ENCODE data around the gene ZNF609. TPM values are rescaled to one million over a fixed set of nuclear protein-coding genes. Genes with fewer than 3 reads are reported as not detected.

Gene ZNF609
- total and polyA plus RNA-seq, 2 of the 13 experiments (the other 11 are each of a cell fraction or from before 2014, with no cell fraction given): 8.9 to 9.9 TPM

DNA sequence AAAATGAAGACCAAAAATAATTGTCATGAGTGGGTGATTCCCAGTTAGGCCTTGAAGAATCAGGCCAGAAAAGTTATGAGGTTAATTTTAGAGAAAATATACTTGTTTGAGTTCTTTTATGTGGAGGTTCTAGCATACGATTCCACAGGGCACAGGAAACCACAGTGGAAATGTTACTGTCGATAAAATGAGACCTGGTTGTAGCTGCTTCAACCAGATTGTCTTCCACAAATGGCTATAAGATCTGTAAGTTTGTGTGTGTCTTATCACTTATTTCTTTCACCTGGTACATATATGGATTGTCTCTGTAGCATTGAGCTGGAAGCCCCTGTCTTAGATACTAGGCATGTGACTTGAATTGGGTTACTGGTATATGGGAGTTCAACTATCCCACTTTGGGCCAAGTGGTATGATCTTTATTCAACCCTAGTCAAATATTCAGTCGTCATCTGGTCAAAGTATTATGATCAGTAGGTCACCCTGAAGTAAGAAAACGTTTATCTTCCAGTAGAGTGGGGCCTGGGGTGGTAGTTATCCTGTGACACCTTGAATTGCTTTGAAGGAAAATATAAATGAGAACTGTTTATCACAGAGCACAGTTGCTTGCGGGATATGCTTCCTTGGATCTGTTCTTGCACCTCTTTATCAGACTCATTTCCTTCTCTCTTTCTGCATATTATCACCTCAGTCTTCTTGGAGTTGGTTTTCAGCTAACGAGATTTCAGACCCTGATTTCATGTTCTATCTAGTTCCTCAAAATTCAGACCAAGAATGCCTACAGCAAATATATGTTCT is 21.5 kb upstream of the ZNF609 start:
- ATAC-seq: no peak
- Histone ChIP-seq H4K20me1 (ENCODE audit: insufficient read depth, low read length) (no peaks in the 10 kb centered on the region), H3K4me2 (ENCODE audit: low read depth, low read length) (no peak overlapping the region), H3K4me1 (ENCODE audit: insufficient read depth, low read length) (no peaks in the 10 kb centered on the region), H3K79me2 (ENCODE audit: insufficient read depth, low read length) (no peaks in the 10 kb centered on the region), H3K36me3 (replicated peaks in 1 of 2; ENCODE audit: control insufficient read depth in 1 of 2, insufficient read depth in 2 of 2, low read length in 2 of 2) (peaks cover 0 to 3% of the 10 kb centered on the region in 2 experiments; a peak in 1 of 5 replicates), H3K9me3 (ENCODE audit: low read length) (no peaks in the 10 kb centered on the region), H3K9ac (ENCODE audit: insufficient read depth, low read depth, low read length) (no peak overlapping the region), H3K27me3 (ENCODE audit: control insufficient read depth in 1 of 2, insufficient read depth in 2 of 2, low read length in 2 of 2) (no peaks in the 10 kb centered on the region), H3K4me3 (replicated peaks in 1 of 3; ENCODE audit: insufficient read depth in 1 of 3, low read depth in 2 of 3, low read length in 3 of 3) (no peak overlapping the region), H3K27ac (ENCODE audit: extremely low read length, insufficient read depth, low read length) (no peak overlapping the region), H2AFZ (ENCODE audit: low read length) (no peak overlapping the region)
- no peak for DNase-seq (ENCODE audit: low spot score)
- 87% methylated on average over 6 of the region's 6 CpGs for WGBS (ENCODE audit: low lambda C conversion rate)
- ChIA-PET CTCF (ENCODE audit: low intra/inter-chr PET ratio, low total read pairs) (no interaction called here), POLR2A (interaction anchor here (0.6 kb wide), 1 partner anchor 30 kb away, joined by 3 read pairs; no protein-coding TSS in a partner anchor)
- intact Hi-C loops (cut with micrococcal nuclease; ENCODE audit: unreplicated experiment): no loop called here
- TF ChIP-seq, protein P1, sequence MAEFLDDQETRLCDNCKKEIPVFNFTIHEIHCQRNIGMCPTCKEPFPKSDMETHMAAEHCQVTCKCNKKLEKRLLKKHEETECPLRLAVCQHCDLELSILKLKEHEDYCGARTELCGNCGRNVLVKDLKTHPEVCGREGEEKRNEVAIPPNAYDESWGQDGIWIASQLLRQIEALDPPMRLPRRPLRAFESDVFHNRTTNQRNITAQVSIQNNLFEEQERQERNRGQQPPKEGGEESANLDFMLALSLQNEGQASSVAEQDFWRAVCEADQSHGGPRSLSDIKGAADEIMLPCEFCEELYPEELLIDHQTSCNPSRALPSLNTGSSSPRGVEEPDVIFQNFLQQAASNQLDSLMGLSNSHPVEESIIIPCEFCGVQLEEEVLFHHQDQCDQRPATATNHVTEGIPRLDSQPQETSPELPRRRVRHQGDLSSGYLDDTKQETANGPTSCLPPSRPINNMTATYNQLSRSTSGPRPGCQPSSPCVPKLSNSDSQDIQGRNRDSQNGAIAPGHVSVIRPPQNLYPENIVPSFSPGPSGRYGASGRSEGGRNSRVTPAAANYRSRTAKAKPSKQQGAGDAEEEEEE (CRISPR knock-in tag; IDR thresholded peaks at IDR 0.05; ENCODE audit: borderline replicate concordance): no peak
- TF ChIP-seq, protein P2, sequence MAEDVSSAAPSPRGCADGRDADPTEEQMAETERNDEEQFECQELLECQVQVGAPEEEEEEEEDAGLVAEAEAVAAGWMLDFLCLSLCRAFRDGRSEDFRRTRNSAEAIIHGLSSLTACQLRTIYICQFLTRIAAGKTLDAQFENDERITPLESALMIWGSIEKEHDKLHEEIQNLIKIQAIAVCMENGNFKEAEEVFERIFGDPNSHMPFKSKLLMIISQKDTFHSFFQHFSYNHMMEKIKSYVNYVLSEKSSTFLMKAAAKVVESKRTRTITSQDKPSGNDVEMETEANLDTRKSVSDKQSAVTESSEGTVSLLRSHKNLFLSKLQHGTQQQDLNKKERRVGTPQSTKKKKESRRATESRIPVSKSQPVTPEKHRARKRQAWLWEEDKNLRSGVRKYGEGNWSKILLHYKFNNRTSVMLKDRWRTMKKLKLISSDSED (CRISPR knock-in tag; IDR thresholded peaks at IDR 0.05): no peak
- TF ChIP-seq PAF1 (CRISPR knock-in tag; IDR thresholded peaks at IDR 0.05): no peak
- in situ Hi-C loops (cut with HindIII; ENCODE audit: extremely low pct_ligation_motif_present, low pct_unique_long_range_greater_than_20kb): loop anchor here (10.0 kb wide), 1 partner anchor 216 kb away; no protein-coding TSS in a partner anchor
- BruUV-seq (replicated peaks): no TSS peak
- no peak for FAIRE-seq

DNA sequence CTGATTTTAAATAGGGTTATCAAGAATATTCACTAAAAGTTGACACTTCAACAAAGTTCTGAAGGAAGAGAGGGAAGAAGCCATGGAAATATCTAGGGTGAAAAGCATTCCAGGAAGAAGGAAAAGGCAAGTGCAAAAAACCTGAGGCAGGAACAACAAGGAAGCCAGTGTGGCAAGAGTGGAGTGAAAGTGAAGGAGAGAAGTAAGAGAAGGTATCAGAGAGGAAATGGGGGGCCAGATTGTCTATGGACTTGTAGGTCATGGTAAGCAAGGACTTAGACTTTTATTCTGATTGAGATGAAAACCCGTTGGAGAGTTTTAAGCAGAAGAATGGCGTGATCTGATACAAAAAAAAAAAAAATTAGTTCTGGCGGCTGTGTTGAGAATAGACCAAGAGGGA is 18.5 kb upstream of the ZNF609 start:
- no peak for ATAC-seq
- no peaks in the 10 kb centered on the region for H3K79me2 ChIP-seq (ENCODE audit: insufficient read depth, low read length)
- H3K4me3 ChIP-seq (replicated peaks in 1 of 3; ENCODE audit: insufficient read depth in 1 of 3, low read depth in 2 of 3, low read length in 3 of 3): no peak overlapping the region
- no peaks in the 10 kb centered on the region for H4K20me1 ChIP-seq (ENCODE audit: insufficient read depth, low read length)
- H3K27ac ChIP-seq (ENCODE audit: extremely low read length, insufficient read depth, low read length): no peak overlapping the region
- intact Hi-C loops (cut with micrococcal nuclease; ENCODE audit: unreplicated experiment): no loop called here
- H3K36me3 ChIP-seq (replicated peaks in 1 of 2; ENCODE audit: control insufficient read depth in 1 of 2, insufficient read depth in 2 of 2, low read length in 2 of 2): peaks cover 2 to 3% of the 10 kb centered on the region in 2 experiments; a peak in 1 of 5 replicates
- H3K27me3 ChIP-seq (ENCODE audit: control insufficient read depth in 1 of 2, insufficient read depth in 2 of 2, low read length in 2 of 2): no peaks in the 10 kb centered on the region
- no peak overlapping the region for H3K9ac ChIP-seq (ENCODE audit: insufficient read depth, low read depth, low read length)
- BruUV-seq (replicated peaks): no TSS peak
- no peaks in the 10 kb centered on the region for H3K9me3 ChIP-seq (ENCODE audit: low read length)
- TF ChIP-seq ZKSCAN5 (CRISPR knock-in tag; IDR thresholded peaks at IDR 0.05) (no peak), NFE2L2 (IDR thresholded peaks at IDR 0.05; ENCODE audit: low read length) (no peak), ZNF577 (CRISPR knock-in tag; IDR thresholded peaks at IDR 0.05; ENCODE audit: borderline replicate concordance, low read depth) (no peak)
- TF ChIP-seq, protein P3, sequence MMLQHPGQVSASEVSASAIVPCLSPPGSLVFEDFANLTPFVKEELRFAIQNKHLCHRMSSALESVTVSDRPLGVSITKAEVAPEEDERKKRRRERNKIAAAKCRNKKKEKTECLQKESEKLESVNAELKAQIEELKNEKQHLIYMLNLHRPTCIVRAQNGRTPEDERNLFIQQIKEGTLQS (CRISPR knock-in tag; IDR thresholded peaks at IDR 0.05): no peak
- in situ Hi-C loops (cut with HindIII; ENCODE audit: extremely low pct_ligation_motif_present, low pct_unique_long_range_greater_than_20kb): no loop called here
- no peak overlapping the region for H2AFZ ChIP-seq (ENCODE audit: low read length)
- 97% methylated on average over 3 of the region's 3 CpGs for WGBS (ENCODE audit: low lambda C conversion rate)
- no peaks in the 10 kb centered on the region for H3K4me1 ChIP-seq (ENCODE audit: insufficient read depth, low read length)
- CTCF ChIA-PET (ENCODE audit: low intra/inter-chr PET ratio, low total read pairs): no interaction called here
- FAIRE-seq: no peak
- no peak for DNase-seq (ENCODE audit: low spot score)
- H3K4me2 ChIP-seq (ENCODE audit: low read depth, low read length): no peak overlapping the region
- POLR2A ChIA-PET: no interaction called here
